Measurements from ENCODE around the gene PTPRR. TPM values are rescaled to one million over a fixed set of nuclear protein-coding genes. Genes with fewer than 3 reads are reported as not detected.

The PTPRR gene
- total RNA-seq, 2 experiments from 2014 or later: not detected

DNA sequence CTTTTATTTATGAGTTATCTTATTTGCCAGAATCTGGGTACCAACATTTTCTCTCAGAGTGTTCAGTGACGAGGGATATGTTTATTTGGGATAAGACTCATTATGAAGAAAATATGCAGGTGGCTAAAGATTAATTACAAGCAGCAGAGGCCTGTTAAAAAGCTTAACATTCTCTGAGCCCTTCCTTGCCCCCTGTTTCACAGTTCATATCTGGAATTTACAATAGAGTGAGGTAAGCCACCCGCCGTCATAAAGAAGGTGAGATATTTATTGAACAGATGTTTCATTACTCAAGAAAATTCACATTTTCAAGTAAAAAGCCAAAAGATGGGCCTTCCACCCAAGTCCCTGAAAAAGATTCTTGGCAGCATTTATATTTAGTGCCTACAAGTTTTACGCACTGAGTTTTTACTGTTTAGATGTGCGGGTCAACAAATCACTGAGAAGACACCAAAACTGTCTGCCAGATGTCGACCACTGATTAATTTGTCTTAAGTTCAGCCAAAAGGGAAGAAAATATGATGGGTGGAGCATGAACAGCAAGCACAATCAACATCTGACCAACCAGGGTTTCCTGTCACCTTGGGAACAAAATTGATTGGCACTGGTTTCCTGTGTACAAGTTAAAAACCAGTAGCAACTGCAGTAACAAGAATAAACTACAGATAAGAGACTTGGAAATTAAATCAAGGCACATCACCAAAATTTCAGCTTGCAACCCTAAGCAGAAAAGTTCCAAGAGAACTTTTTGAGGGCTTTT is 197.8 kb downstream of the PTPRR start:
- DNase-seq (ENCODE audit: low spot score): no peak
- ChIA-PET CTCF (ENCODE audit: unreplicated experiment) (no interaction called here), POLR2A (no interaction called here)
- Histone ChIP-seq H3K27ac (ENCODE audit: low read depth, low read length, poor library complexity, severe bottlenecking) (no peak overlapping the region), H3K9me2 (ENCODE audit: insufficient read depth, low read length) (no peaks in the 10 kb centered on the region), H3K4me2 (ENCODE audit: low read length) (no peak overlapping the region), H2AFZ (ENCODE audit: low read length) (no peak overlapping the region), H3K4me3 (ENCODE audit: low read depth, low read length, poor library complexity, severe bottlenecking) (no peak overlapping the region), H3K79me2 (ENCODE audit: insufficient read depth, low read depth, low read length) (no peaks in the 10 kb centered on the region), H3K9me3 (ENCODE audit: low read length) (no peaks in the 10 kb centered on the region), H4K20me1 (ENCODE audit: insufficient read depth, low read length) (no peaks in the 10 kb centered on the region; the same call in 1 of the 2 replicates), H3K36me3 (ENCODE audit: insufficient read depth, low read length) (no peaks in the 10 kb centered on the region), H3K4me1 (ENCODE audit: insufficient read depth, low read length, poor library complexity, severe bottlenecking) (no peaks in the 10 kb centered on the region)
- no TSS peak for BruUV-seq (replicated peaks)
- TF ChIP-seq, protein P1, sequence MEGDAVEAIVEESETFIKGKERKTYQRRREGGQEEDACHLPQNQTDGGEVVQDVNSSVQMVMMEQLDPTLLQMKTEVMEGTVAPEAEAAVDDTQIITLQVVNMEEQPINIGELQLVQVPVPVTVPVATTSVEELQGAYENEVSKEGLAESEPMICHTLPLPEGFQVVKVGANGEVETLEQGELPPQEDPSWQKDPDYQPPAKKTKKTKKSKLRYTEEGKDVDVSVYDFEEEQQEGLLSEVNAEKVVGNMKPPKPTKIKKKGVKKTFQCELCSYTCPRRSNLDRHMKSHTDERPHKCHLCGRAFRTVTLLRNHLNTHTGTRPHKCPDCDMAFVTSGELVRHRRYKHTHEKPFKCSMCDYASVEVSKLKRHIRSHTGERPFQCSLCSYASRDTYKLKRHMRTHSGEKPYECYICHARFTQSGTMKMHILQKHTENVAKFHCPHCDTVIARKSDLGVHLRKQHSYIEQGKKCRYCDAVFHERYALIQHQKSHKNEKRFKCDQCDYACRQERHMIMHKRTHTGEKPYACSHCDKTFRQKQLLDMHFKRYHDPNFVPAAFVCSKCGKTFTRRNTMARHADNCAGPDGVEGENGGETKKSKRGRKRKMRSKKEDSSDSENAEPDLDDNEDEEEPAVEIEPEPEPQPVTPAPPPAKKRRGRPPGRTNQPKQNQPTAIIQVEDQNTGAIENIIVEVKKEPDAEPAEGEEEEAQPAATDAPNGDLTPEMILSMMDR (conservative IDR thresholded peaks at IDR 0.05; ENCODE audit: low read length): no peak
- no peak for TF ChIP-seq EZH2phosphoT487 (IDR thresholded peaks at IDR 0.05; ENCODE audit: borderline replicate concordance, low read depth, low read length)
- intact Hi-C loops (cut with micrococcal nuclease; ENCODE audit: unreplicated experiment): no loop called here

DNA sequence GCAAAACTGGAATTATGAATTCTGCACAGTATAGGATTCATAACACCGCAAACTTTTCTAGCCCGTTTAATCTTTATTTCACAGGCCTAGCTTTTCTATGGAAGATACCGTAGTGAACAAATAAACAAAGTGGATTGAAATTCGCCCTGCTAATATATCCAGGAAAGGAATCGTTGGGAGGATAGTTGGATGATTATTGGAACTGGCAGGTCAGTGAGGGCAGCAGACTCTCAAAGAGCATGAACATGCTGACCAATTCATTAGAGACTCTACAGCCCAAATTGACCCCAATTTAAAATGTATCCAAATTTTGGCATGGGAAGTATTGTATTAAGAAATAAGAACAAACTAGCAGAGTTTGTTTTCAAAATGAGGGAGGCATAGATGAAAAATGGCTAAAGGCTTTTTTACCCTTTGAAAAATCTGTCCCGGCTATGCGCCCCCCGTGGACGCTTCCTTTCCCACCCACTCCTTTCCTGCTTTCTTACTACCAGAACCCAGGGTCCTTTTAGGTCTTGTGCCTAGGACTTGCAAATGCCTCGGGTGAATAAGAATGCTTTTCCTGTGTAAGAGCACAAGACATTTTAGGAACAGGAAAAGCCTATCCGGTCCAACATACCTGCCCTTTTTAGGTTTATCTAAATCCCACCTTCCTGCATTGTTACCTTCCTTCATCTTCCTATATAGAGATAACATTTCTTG is 198.7 kb downstream of the PTPRR start:
- H3K36me3 ChIP-seq (ENCODE audit: insufficient read depth, low read length): no peaks in the 10 kb centered on the region
- H4K20me1 ChIP-seq (ENCODE audit: insufficient read depth, low read length): no peaks in the 10 kb centered on the region; the same call in 1 of the 2 replicates
- H3K79me2 ChIP-seq (ENCODE audit: insufficient read depth, low read depth, low read length): no peaks in the 10 kb centered on the region
- CTCF ChIA-PET (ENCODE audit: unreplicated experiment): no interaction called here
- BruUV-seq (replicated peaks): no TSS peak
- H3K4me2 ChIP-seq (ENCODE audit: low read length): no peak overlapping the region
- H3K27ac ChIP-seq (ENCODE audit: low read depth, low read length, poor library complexity, severe bottlenecking): no peak overlapping the region
- H2AFZ ChIP-seq (ENCODE audit: low read length): no peak overlapping the region
- H3K9me2 ChIP-seq (ENCODE audit: insufficient read depth, low read length): no peaks in the 10 kb centered on the region
- DNase-seq (ENCODE audit: low spot score): no peak
- H3K4me3 ChIP-seq (ENCODE audit: low read depth, low read length, poor library complexity, severe bottlenecking): no peak overlapping the region
- H3K9me3 ChIP-seq (ENCODE audit: low read length): no peaks in the 10 kb centered on the region
- intact Hi-C loops (cut with micrococcal nuclease; ENCODE audit: unreplicated experiment): no loop called here
- POLR2A ChIA-PET: no interaction called here
- TF ChIP-seq, protein P1 (conservative IDR thresholded peaks at IDR 0.05; ENCODE audit: low read length): no peak
- TF ChIP-seq EZH2phosphoT487 (IDR thresholded peaks at IDR 0.05; ENCODE audit: borderline replicate concordance, low read depth, low read length): no peak
- no peaks in the 10 kb centered on the region for H3K4me1 ChIP-seq (ENCODE audit: insufficient read depth, low read length, poor library complexity, severe bottlenecking)

DNA sequence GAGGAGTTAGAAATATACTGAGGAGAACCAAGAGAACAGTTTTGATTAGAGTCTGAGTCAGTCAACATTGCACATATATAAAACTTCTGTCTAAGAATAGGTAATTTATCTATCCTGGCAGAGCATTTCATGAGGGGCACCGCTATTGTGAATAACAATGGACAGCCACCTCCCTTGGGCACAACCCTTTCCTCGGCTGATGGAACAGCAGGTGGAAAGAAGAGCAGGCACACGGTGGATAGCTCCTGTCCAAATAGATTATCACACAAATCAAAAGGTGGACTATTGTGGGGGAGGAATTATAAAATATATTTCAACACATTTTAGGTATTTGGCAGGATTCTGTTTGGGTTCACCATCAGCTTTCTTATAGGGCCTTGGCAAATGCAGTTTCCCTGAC is 199.3 kb downstream of the PTPRR start:
- ChIA-PET CTCF (ENCODE audit: unreplicated experiment) (no interaction called here), POLR2A (interaction anchor here (0.8 kb wide), 1 partner anchor 8 kb away, joined by 3 read pairs; no protein-coding TSS in a partner anchor)
- no TSS peak for BruUV-seq (replicated peaks)
- no peak for DNase-seq (ENCODE audit: low spot score)
- Histone ChIP-seq H4K20me1 (ENCODE audit: insufficient read depth, low read length) (no peaks in the 10 kb centered on the region; the same call in 1 of the 2 replicates), H3K9me2 (ENCODE audit: insufficient read depth, low read length) (no peaks in the 10 kb centered on the region), H3K4me2 (ENCODE audit: low read length) (no peak overlapping the region), H3K79me2 (ENCODE audit: insufficient read depth, low read depth, low read length) (no peaks in the 10 kb centered on the region), H3K4me1 (ENCODE audit: insufficient read depth, low read length, poor library complexity, severe bottlenecking) (no peaks in the 10 kb centered on the region), H3K36me3 (ENCODE audit: insufficient read depth, low read length) (no peaks in the 10 kb centered on the region), H3K9me3 (ENCODE audit: low read length) (no peaks in the 10 kb centered on the region), H2AFZ (ENCODE audit: low read length) (no peak overlapping the region), H3K4me3 (ENCODE audit: low read depth, low read length, poor library complexity, severe bottlenecking) (no peak overlapping the region), H3K27ac (ENCODE audit: low read depth, low read length, poor library complexity, severe bottlenecking) (no peak overlapping the region)
- intact Hi-C loops (cut with micrococcal nuclease; ENCODE audit: unreplicated experiment): no loop called here
- TF ChIP-seq, protein P1 (conservative IDR thresholded peaks at IDR 0.05; ENCODE audit: low read length): no peak
- no peak for TF ChIP-seq EZH2phosphoT487 (IDR thresholded peaks at IDR 0.05; ENCODE audit: borderline replicate concordance, low read depth, low read length)
